Activated gamma-delta T cell treated with Interleukin-2 at 50 U/mL for 16 hours (primary cell): ENCODE results near the gene SLC5A11.

Experiments
- DNase-seq: peaks from one replicate; pipeline ENCODE4 v3.0.0-alpha.2; 2020

Gene SLC5A11

DNA sequence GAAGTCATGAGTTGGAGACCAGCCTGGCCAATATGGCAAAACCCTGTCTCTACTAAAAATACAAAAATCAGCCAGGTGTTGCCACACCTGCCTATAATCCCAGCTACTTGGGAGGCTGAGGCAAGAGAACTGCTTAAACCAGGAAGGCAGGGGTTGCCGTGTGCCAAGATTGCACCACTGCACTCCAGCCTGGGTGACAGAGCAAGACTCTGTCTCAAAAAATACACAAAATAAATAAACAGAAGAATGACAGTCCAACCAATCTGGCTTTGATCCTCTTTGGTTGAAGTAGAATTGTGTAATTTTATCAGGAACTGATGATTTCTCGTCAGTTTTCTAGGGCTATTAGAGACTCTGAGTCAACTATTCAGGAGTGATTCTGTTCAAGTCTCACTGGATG is 79.4 kb downstream of the SLC5A11 start:
- DNase-seq = no peak

DNA sequence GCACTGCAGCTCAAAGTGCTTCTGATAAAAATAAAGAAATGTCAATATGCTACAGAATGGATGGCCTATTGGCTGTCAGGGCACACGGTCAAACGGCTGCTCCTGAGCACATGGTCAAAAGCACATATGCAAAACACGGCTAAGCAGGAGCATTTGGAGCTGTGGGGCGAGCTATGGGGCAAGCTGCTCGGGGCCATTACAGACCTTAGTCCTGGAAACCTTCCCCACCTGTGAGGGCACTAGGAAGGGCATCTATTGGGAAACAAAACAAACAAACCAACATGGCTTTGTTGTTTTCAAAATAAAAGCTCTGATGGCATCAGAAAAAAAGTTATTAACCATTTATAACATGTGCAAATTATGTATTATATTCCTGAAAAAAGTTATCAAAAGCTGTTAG is 83.6 kb downstream of the SLC5A11 start:
- no peak for DNase-seq

DNA sequence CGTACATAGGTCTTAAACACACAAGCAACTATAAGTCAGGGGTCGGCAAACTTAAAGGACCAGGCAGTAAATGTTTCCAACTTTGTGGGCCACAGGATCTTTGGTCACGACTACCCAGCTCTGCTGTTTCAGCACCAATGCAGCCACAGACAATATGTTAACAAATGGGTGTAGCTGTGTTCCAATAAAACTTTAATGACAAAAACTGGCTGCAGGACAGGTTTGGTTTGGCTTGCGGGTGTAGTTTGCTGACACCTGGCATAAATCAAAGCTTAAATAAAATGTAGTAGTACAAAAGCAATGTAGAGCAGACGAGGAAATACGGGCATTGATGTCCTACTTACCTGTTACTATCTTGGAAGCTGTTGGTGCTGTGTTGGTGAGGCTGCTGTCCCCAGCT is 84.7 kb downstream of the SLC5A11 start:
- DNase-seq = no peak

DNA sequence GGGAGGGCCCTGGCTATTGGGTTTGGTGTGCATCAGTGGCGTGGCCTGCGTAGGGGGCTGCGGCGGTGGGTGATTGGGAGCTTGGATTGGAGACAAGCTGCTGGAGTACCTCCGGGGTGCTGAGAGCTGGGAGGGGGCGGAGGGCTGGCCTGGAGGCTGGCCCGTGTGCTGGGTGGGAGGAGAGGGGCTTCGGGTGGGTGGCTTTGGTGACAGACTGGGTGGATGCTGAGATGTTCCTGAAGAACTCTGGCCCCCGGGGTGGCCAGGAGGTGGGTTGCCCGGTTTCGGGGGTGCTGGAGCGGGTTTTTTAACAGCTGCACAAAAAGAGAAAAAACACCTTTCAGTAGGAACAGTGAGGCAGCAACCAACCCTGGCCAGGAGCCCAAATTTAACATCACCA is 85.3 kb downstream of the SLC5A11 start:
- no peak for DNase-seq

DNA sequence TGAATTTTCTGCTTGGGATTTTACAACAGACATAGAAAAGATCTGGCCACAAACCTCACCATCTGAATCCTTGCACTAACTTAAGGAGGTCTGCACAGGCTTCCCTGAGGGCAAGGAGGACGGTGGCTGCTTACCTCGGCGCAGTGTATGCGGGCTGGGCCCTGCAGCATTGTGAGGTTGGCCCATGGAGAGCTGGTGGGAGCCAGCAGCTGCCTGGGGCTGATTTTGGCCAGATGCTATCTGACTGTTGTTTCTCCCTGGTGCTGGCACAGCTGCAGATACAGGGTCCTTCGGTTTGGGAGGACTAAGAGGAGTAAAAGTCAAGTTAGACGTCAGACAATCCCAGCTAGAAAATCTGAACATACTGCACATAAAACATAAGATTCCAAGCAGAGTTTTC is 89.6 kb downstream of the SLC5A11 start:
- no peak for DNase-seq

DNA sequence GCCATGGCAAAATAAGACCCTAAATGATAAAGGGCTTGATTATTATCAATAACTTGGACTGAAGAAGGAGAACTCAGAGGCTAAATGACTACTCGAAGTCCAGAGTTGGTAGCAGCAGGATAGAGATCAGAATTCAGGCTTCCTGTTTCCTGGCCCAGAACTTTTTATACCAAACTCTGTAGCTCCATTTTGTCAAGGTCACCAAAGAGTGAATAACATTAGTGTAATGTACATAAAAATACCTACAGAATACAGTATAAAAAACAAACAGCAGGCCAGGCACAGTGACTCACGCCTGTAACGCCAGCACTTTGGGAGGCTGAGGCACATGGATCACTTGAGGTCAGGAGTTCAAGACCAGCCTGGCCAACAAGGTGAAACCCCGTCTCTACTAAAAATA is 90.4 kb downstream of the SLC5A11 start:
- no peak for DNase-seq

DNA sequence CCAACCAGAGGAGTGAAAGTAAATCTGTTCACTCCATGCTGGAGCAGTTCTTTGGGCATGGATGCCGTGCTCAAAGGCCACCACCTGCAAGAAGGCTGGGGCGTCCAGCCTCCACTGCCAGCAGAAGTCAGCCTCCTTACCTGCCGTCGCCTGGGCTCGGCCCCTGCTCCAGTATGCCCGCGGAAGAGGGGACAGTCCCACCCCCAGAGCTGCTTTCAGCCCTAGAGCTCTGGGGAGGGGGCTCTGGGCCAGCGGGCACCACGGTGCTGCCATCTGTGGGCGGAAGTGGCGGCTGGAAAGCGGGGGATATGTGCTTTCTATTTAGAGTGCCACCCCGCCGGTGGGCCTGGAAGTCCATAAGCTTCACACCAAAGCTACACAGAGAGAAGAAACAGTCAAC is 93.5 kb downstream of the SLC5A11 start:
- DNase-seq = no peak

DNA sequence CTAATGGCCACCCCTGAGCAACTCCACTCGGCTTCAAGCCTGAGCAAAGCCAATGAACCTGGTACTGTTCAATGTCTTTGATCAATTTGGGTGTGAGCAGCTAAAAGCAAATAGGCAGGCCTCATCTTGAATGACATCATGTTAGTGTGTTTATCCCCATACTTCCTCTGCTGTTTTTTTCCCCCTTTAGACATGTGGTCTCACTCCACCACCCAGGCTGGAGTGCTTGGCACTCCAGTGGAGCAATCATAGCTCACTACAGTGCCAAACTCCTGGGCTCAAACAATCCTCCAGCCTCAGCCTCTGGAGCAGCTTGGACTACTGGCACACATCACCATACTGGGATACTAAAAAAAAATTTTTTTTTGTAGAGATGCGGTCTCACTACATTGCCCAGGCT is 94.0 kb downstream of the SLC5A11 start:
- DNase-seq = no peak

DNA sequence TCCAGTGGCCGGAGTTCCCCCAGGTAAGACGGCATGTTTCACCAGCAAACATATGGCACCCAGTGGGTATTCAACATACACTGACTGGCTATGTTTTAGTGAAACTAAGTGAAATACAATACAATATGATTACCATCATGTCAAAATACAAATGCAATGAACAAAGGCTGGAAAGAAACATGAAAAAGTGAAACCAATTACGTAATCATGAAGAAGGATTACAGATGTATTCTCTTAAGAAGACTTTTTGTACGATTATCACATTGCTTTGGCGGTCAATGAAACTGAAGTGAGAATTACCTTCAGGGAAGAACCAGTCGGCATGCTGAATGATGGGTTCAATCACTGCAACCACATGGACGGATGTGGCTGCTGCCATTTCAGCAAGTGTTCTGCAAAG is 97.7 kb downstream of the SLC5A11 start:
- DNase-seq = no peak

DNA sequence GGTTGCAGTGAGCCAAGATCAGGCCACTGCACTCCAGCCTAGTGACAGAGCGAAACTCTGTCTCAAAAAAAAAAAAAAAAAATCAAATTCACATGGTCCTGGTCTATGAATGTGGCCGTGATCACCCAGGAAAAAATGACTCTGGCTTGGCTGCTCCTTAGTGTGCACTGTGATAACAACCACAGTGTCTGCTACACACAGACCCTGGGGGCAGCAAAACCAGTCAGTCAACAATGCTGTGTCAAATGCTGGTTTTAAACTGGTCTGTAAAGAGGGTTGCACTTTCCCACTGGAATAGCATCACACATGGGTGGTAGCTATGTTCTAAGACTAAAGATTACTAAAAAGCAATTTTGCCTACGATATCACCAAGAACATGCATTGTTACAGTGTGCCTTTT is 98.4 kb downstream of the SLC5A11 start:
- DNase-seq = no peak

DNA sequence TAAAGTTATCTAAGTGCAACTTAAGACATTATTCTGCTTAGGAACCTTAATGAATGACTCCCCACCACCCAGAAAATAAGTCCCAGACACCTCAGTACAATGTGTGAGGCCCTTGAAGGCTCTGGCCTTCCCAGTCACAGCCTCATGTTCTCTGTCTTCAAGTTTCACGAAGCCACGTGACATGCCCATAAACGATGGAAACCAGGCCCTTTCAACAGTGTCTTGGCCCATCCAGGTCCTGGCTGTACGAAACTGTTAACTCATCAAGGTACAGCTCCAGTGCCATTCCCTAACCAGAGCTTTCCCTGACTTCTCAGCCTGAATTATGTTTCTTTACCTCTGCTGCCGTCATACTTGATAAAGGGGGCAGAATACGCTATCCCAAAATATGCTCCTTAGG is 100.4 kb downstream of the SLC5A11 start:
- no peak for DNase-seq

DNA sequence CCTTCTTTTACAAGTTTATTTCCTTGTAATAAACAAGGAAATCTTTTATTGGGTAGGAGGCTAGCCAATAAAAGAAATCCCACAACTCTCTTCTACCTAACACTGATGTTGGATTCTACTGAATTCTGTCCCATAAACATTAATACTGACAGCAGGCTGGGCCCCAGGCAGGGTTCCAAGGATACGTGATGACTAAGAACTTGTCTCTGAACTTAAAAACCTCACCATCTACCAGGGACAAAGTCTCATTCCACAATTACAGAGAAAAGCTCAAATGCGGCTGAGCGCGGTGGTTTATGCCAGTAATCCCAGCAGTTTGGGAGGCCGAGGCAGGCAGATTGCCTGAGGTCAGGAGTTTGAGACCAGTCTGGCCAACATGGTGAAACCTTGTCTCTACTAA is 104.5 kb downstream of the SLC5A11 start:
- DNase-seq = no peak

DNA sequence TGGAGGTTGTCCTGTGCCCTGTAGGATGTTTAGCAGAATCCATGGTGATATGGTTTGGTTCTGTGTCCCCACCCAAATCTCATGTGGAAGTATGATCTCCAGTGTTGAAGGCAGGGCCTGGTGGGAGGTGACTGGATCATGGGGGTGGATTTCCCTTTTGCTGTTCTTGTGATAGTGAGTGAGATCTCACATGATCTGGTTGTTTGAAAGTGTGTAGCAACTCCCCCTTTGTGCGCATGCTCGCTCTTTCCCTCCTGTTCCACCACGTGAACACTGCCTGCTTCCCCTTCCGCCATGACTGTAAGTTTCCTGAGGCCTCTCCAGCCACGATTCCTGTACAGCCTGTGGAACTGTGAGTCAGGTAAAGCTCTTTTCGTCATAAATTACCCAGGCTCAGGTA is 107.5 kb downstream of the SLC5A11 start:
- no peak for DNase-seq

DNA sequence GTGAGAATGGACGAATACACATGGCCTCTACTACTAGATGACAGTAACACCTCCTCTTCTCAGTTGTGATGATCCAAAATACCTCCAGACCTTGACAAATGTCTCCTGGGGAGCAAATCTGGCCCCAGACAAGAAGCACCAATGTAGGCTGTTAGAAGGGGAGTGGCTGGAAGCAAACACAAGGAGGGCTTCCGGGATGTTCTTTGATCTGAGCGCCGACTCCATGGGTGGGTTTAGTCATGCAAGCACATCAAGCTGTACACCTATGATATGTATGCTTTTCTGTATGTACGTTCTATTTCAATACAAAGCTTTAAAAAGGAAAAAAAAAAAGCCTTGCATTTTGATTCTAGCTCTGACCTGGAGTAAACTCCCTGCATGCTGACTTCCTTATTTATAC is 108.0 kb downstream of the SLC5A11 start:
- DNase-seq = no peak

DNA sequence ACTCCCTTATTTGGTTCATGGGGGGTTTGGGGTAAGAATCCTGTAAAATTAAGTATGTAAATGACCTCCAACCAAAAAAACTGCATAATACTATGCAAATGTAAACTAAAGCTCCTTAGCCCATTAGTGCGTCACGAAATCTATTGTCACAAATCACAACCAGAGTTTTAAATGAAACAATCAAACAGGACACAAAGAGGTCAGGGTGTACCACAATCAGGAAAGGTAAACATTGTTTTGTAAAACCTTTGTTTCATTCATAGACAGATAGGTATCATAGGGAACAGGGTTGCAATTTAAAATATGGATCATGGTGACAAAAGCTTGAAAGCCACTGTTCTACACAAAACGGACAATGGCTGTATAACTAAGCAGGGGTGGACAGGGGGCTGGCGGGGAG is 108.4 kb downstream of the SLC5A11 start:
- no peak for DNase-seq

DNA sequence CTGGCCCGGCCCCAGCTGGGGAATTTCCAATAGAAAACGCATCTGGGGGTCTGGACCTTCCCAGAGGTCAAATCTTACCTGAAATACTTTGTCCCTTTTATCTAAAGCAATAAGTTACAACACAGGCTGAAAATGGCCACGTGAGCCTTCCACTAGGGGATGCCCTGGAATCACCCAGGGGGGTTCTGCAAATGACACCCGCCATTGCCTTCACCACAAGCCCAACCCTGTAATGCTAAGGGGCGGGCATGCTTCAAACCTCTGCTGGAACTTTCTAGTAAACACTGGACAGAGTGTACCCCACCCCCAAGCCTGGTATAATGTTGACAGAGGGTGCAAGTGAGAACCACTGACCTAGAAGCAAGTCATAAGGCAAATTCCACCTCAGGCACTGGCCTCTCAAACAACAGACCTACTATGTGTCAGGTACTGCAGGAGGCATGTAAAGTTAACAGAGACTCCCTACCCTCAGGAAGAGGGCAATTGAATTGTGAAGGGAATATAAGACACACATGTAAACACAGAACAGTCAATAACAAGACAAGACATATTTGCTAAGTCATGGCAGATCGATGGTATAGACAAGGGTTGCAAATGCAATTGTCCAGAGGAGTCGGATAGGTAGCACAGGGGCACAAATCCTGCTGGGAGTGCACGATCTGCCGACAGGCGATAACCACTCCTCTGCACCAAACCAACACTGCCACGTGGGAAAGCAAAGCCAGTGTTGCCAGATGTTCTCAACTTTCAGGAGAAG is 110.4 kb downstream of the SLC5A11 start:
- DNase-seq = no peak

DNA sequence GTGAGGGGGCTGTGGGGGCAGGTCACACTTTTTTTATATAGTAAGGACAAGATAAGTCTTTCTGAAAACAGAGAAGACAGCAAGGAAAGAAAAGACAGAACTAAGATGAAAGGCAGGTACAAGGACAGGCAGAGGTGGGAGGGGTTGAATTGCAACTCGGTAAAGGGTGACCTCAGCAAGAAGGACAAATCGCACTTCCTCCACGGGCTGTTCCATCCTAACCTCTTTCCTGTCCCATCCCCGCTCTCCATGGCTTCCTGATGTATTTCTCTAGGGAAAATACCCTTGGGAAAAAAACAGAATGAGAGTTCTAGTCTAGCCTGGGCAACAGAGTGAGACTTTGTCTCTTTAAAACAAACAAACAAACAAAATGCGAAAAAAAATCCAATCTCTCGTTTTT is 112.1 kb downstream of the SLC5A11 start:
- DNase-seq = no peak
